HG02798 (cell line): Measurements from ENCODE around the gene MAP2K5.

Source experiments
- ATAC-seq: cut with Tn5 transposase; IDR thresholded peaks from one replicate; pipeline ENCODE4 v1.9.1; 2021; ENCODE audit warnings: mild to moderate bottlenecking; ENCODE audit not compliant: unreplicated experiment, poor library complexity

The MAP2K5 gene

GRCh38 chr15:67542420-67543347 lies at the start of gene MAP2K5:
TSS of gene MAP2K5 (plus strand) at chr15:67542703. CDS start at chr15:67543336, 633 bp downstream.
- ATAC-seq: peak; percentile 71

- ATAC-seq: no peak
Measured at GRCh38 chr15:67495585-67495984, 46.9 kb upstream of the MAP2K5 start.

GRCh38 chr15:67501177-67501835 lies 41.2 kb upstream of the MAP2K5 start:
- no peak for ATAC-seq

GRCh38 chr15:67501836-67502461 lies 40.6 kb upstream of the MAP2K5 start:
- ATAC-seq: no peak

- no peak for ATAC-seq
Measured at GRCh38 chr15:67504056-67504455, 38.4 kb upstream of the MAP2K5 start.

- ATAC-seq: no peak
Measured at GRCh38 chr15:67504796-67505195, 37.7 kb upstream of the MAP2K5 start.

- ATAC-seq: no peak
Measured at GRCh38 chr15:67505675-67506572, 36.6 kb upstream of the MAP2K5 start.

GRCh38 chr15:67506775-67507747 lies 35.4 kb upstream of the MAP2K5 start:
- ATAC-seq: no peak

- no peak for ATAC-seq
Measured at GRCh38 chr15:67508407-67508806, 34.1 kb upstream of the MAP2K5 start.

- no peak for ATAC-seq
Measured at GRCh38 chr15:67509918-67510317, 32.6 kb upstream of the MAP2K5 start.

GRCh38 chr15:67510597-67511190 lies 31.8 kb upstream of the MAP2K5 start:
- no peak for ATAC-seq

- no peak for ATAC-seq
Measured at GRCh38 chr15:67511606-67512005, 30.9 kb upstream of the MAP2K5 start.

- no peak for ATAC-seq
Measured at GRCh38 chr15:67512140-67512539, 30.4 kb upstream of the MAP2K5 start.

- no peak for ATAC-seq
Measured at GRCh38 chr15:67512933-67513714, 29.4 kb upstream of the MAP2K5 start.

- ATAC-seq: no peak
Measured at GRCh38 chr15:67515090-67515489, 27.4 kb upstream of the MAP2K5 start.

GRCh38 chr15:67515557-67515956 lies 26.9 kb upstream of the MAP2K5 start:
- no peak for ATAC-seq

GRCh38 chr15:67520321-67521028 lies 22.0 kb upstream of the MAP2K5 start:
- ATAC-seq: no peak
